KBM-7 (cell line): Measurements from ENCODE around the gene PAF1.
"Not testable (repeated sequence)": the region's sequence is repeated elsewhere in the genome, so short reads cannot be mapped to it uniquely, and the experiment has no call there.

Source experiments
- DNase-seq: peaks from one replicate; pipeline ENCODE4 v3.0.0-alpha.2; 2015
- in situ Hi-C: fragments of 300-500 bp; cut with MboI; formaldehyde crosslinking; loops from 2 replicates; pipeline ENCODE4 v1.14.3; 2020; ENCODE audit warnings: low sequenced_read_pairs, low pct_unique_long_range_greater_than_20kb, mixed read lengths

The PAF1 gene

GRCh38 chr19:39363901-39364457 lies 26.9 kb downstream of the PAF1 start:
- DNase-seq: no peak
- in situ Hi-C loops: no loop called here

GRCh38 chr19:39362682-39363657 lies 27.9 kb downstream of the PAF1 start:
- no peak for DNase-seq
- in situ Hi-C loops: no loop called here

GRCh38 chr19:39360599-39360998 lies 30.3 kb downstream of the PAF1 start:
- no peak for DNase-seq
- in situ Hi-C loops: no loop called here

GRCh38 chr19:39359026-39359425 lies 31.9 kb downstream of the PAF1 start:
- in situ Hi-C loops: no loop called here
- no peak for DNase-seq

- in situ Hi-C loops: no loop called here
- no peak for DNase-seq
These were observed 34.3 kb downstream of the PAF1 start for GRCh38 chr19:39356647-39357046.

GRCh38 chr19:39356073-39356472 lies 34.8 kb downstream of the PAF1 start:
- DNase-seq: no peak
- in situ Hi-C loops: no loop called here

GRCh38 chr19:39355253-39355652 lies 35.7 kb downstream of the PAF1 start:
- in situ Hi-C loops: no loop called here
- DNase-seq: no peak

GRCh38 chr19:39352381-39353255 lies 38.3 kb downstream of the PAF1 start:
- in situ Hi-C loops: no loop called here
- DNase-seq: no peak

- DNase-seq: no peak
These were observed 39.3 kb downstream of the PAF1 start for GRCh38 chr19:39351537-39352064.

GRCh38 chr19:39350156-39350555 lies 40.8 kb downstream of the PAF1 start:
- no peak for DNase-seq

More at GRCh38 chr19:39351537-39352064, 39.3 kb downstream of the PAF1 start:
- in situ Hi-C loops: no loop called here

GRCh38 chr19:39349326-39349725 lies 41.6 kb downstream of the PAF1 start:
- no peak for DNase-seq
- in situ Hi-C loops: no loop called here

More at GRCh38 chr19:39350156-39350555, 40.8 kb downstream of the PAF1 start:
- in situ Hi-C loops: no loop called here

- in situ Hi-C loops: no loop called here
- no peak for DNase-seq
These were observed 43.4 kb downstream of the PAF1 start for GRCh38 chr19:39347332-39348164.

GRCh38 chr19:39345956-39346355 lies 45.0 kb downstream of the PAF1 start:
- in situ Hi-C loops: no loop called here
- no peak for DNase-seq

- in situ Hi-C loops: no loop called here
- no peak for DNase-seq
These were observed 48.1 kb downstream of the PAF1 start for GRCh38 chr19:39342647-39343305.

- peak; percentile 97 for DNase-seq
- in situ Hi-C loops: no loop called here
These were observed 48.9 kb downstream of the PAF1 start, which contains the start of gene SAMD4B for GRCh38 chr19:39341719-39342604. TSS of gene SAMD4B (plus strand) at chr19:39342421. CDS start at chr19:39356894, 14,473 bp downstream.

- in situ Hi-C loops: no loop called here
- peak; percentile 38 for DNase-seq
These were observed 49.7 kb downstream of the PAF1 start for GRCh38 chr19:39341129-39341718.

GRCh38 chr19:39340156-39340555 lies 50.8 kb downstream of the PAF1 start:
- in situ Hi-C loops, DNase-seq: not testable (repeated sequence)
